GM12878 (cell line): ENCODE results near the gene RAB3A. TPM values are rescaled to one million over a fixed set of nuclear protein-coding genes. Genes with fewer than 3 reads are reported as not detected.
A peak's percentile ranks its signal among the peaks of the same experiment; 100 is the strongest.

ENCODE experiments used
- ATAC-seq: fragments of 200-7000 bp; cut with Tn5 transposase; 3 replicates; pipeline ENCODE4 v1.9.1; 2020; ENCODE audit warnings: mild to moderate bottlenecking, moderate library complexity
- BruUV-seq: library from RNA; stranded (reverse); fragments of 400-500 nt; replicated peaks from 2 replicates; lab custom pipeline; 2021; lab: Mats Ljungman, UMichigan
- CTCF ChIA-PET: fragments of 300-600 bp; sonication (Branson Sonifier 250); formaldehyde crosslinking; extraction: SDS; loops from one replicate; lab custom pipeline; 2021; ENCODE audit warnings: inconsistent platforms; lab: Yijun Ruan, JAX
- POLR2A ChIA-PET: fragments of 350-600 bp; formaldehyde crosslinking; extraction: SDS; loops from one replicate; lab custom pipeline; 2021; ENCODE audit warnings: inconsistent platforms; lab: Charles Lee
- RAD21 ChIA-PET: fragments of 300-600 bp; sonication (Branson Sonifier 250); formaldehyde crosslinking; loops from one replicate; lab custom pipeline; 2023; ENCODE audit warnings: antibody characterized with exemption; ENCODE audit not compliant: unreplicated experiment; lab: Charles Lee
- SMC1A ChIA-PET: fragments of 300-600 bp; sonication (Branson Sonifier 250); formaldehyde crosslinking; loops from one replicate; lab custom pipeline; 2023; ENCODE audit not compliant: unreplicated experiment, uncharacterized antibody; lab: Charles Lee
- DNase-seq: peaks from one replicate; pipeline ENCODE4 v3.0.0-alpha.2; 2011; ENCODE audit warnings: low read depth, low spot score
- FAIRE-seq: peaks from 3 replicates; lab custom pipeline; 2011; peaks lifted over from hg19 to GRCh38; lab: Jason Lieb, UNC
- H2AFZ ChIP-seq: 2 replicates; pipeline ENCODE4 v1.6.0; 2011; ENCODE audit warnings: low read depth, low read length, control low read depth; ENCODE audit not compliant: control insufficient read depth
- H3K27ac ChIP-seq: 2 replicates; pipeline ENCODE4 v1.5.1; 2011; ENCODE audit warnings: control low read depth; ENCODE audit not compliant: control insufficient read depth, insufficient read depth
- H3K27me3 ChIP-seq, 2 experiments: replicated peaks in 1 of 2; 2 replicates each; pipeline versions ENCODE4 v1.6.0 to v1.6.1; 2011; ENCODE audit warnings: low read length in 1 of 2; ENCODE audit not compliant: control insufficient read depth in 2 of 2, insufficient read depth in 2 of 2
- H3K36me3 ChIP-seq, 2 experiments: 2 replicates each; pipeline ENCODE4 v1.5.1; 2011; ENCODE audit warnings: low read length in 1 of 2; ENCODE audit not compliant: control insufficient read depth in 2 of 2, insufficient read depth in 2 of 2
- H3K4me1 ChIP-seq: 2 replicates; pipeline ENCODE4 v1.6.1; 2011; ENCODE audit warnings: mild to moderate bottlenecking, low read length, moderate library complexity, mixed read lengths; ENCODE audit not compliant: control insufficient read depth, insufficient read depth
- H3K4me2 ChIP-seq: 2 replicates; pipeline ENCODE4 v1.6.0; 2011; ENCODE audit warnings: control low read depth; ENCODE audit not compliant: control insufficient read depth, insufficient read depth
- H3K4me3 ChIP-seq: fragments of 200-600 bp; sonication (generic); 2 replicates; pipeline ENCODE4 v1.5.1; 2016
- H3K79me2 ChIP-seq: 2 replicates; pipeline ENCODE4 v1.6.0; 2011; ENCODE audit warnings: low read length; ENCODE audit not compliant: control insufficient read depth, insufficient read depth
- H3K9ac ChIP-seq: 2 replicates; pipeline ENCODE4 v1.8.0; 2011; ENCODE audit warnings: low read length, control low read depth, mixed read lengths; ENCODE audit not compliant: control insufficient read depth, insufficient read depth
- H3K9me3 ChIP-seq: replicated peaks from 3 replicates; pipeline ENCODE4 v1.5.1; 2011; ENCODE audit warnings: mild to moderate bottlenecking, low read length; ENCODE audit not compliant: control insufficient read depth, insufficient read depth
- H4K20me1 ChIP-seq: 2 replicates; pipeline ENCODE4 v1.6.0; 2011; ENCODE audit not compliant: control insufficient read depth, insufficient read depth
- ASH2L ChIP-seq: fragments of 300-600, 200-600 bp; sonication (generic); IDR thresholded peaks from 2 replicates; pipeline ENCODE4 v1.6.1; 2017; ENCODE audit warnings: low read depth, mild to moderate bottlenecking, borderline replicate concordance
- ATF2 ChIP-seq: IDR thresholded peaks from 2 replicates; pipeline ENCODE4 v1.6.1; 2012; ENCODE audit warnings: low read length, inconsistent platforms
- ATF3 ChIP-seq: IDR thresholded peaks from 2 replicates; pipeline ENCODE4 v1.6.1; 2011; ENCODE audit warnings: low read depth, mild to moderate bottlenecking, low read length, moderate library complexity, borderline replicate concordance; ENCODE audit errors: extremely low read depth
- BMI1 ChIP-seq: fragments of 450-650 bp; IDR thresholded peaks from 2 replicates; pipeline ENCODE4 v1.6.1; 2016; ENCODE audit warnings: mild to moderate bottlenecking, moderate library complexity, borderline replicate concordance
- CHD4 ChIP-seq: fragments of 200-600 bp; sonication (generic); IDR thresholded peaks from 2 replicates; pipeline ENCODE4 v1.6.1; 2016; ENCODE audit warnings: mild to moderate bottlenecking
- IKZF2 ChIP-seq, 2 experiments: fragments of 450-650 bp; IDR thresholded peaks; 2 replicates each; pipeline ENCODE4 v1.6.1; 2017; ENCODE audit warnings: mild to moderate bottlenecking in 2 of 2, moderate library complexity in 2 of 2
- IRF4 ChIP-seq: IDR thresholded peaks from 2 replicates; pipeline ENCODE4 v1.6.1; 2011; ENCODE audit warnings: low read depth, low read length
- MXI1 ChIP-seq: fragments of 150-350 bp; IDR thresholded peaks from 2 replicates; pipeline ENCODE4 v1.6.1; 2011; ENCODE audit warnings: low read depth, mild to moderate bottlenecking, inconsistent platforms, low read length, improper control_type of control experiment
- NR2F1 ChIP-seq: fragments of 450-650 bp; conservative IDR thresholded peaks from 2 replicates; pipeline ENCODE4 v1.6.1; 2017; ENCODE audit warnings: mild to moderate bottlenecking
- SUZ12 ChIP-seq: fragments of 200-600 bp; sonication (generic); IDR thresholded peaks from one replicate; pipeline ENCODE4 v1.6.1; 2018; ENCODE audit warnings: antibody characterized with exemption, mild to moderate bottlenecking; ENCODE audit not compliant: unreplicated experiment
- WRNIP1 ChIP-seq: IDR thresholded peaks from 2 replicates; pipeline ENCODE4 v1.6.1; 2011; ENCODE audit warnings: low read depth, low read length, improper control_type of control experiment, borderline replicate concordance
- ZNF592 ChIP-seq: fragments of 450-650 bp; IDR thresholded peaks from 2 replicates; pipeline ENCODE4 v1.6.1; 2017; ENCODE audit warnings: mild to moderate bottlenecking, moderate library complexity
- WGBS: methylation state at CpG from one replicate; pipeline ENCODE4 v1.1.6; 2016; ENCODE audit warnings: low lambda C conversion rate; ENCODE audit not compliant: insufficient replicate concordance, insufficient coverage; ENCODE audit errors: missing lambda C conversion rate; 5-methylcytosine and 5-hydroxymethylcytosine counted together
- in situ Hi-C: fragments of 300-500 bp; cut with MboI; formaldehyde crosslinking; loops from 9 replicates; pipeline ENCODE4 v1.14.3; 2018; ENCODE audit warnings: mixed read lengths
- intact Hi-C: fragments of 100-400 bp; cut with micrococcal nuclease; formaldehyde crosslinking; loops from one replicate; pipeline ENCODE4 v1.14.2; 2022; ENCODE audit not compliant: unreplicated experiment
- polyA plus RNA-seq, 11 experiments: library from polyadenylated mRNA; depleted of rRNA in 4 of 11; unstranded in 6 of 11; stranded (reverse) in 5 of 11; fragments of >200 nt; fragmentation: Nextera tagmentation in 4 of 11; fragmentation: Illumina TruSeq in 1 of 11; extraction: Ambion mirVana in 4 of 11; extraction: Trizol in 1 of 11; gene quantifications; 1 replicate in 1 of 11; 2 replicates in 10 of 11; pipeline versions ENCODE4 v1.2.1 to v1.2.3, GENCODE V29; 2011 to 2016; ENCODE audit warnings: inconsistent platforms in 2 of 11, missing spikeins in 2 of 11, low read depth in 1 of 11
- total RNA-seq, 4 experiments: library from RNA; depleted of rRNA in 3 of 4; stranded (reverse); fragments of >200 nt in 3 of 4; fragmentation: Illumina TruSeq in 1 of 4; extraction: Trizol in 1 of 4; gene quantifications; 2 replicates each; pipeline versions ENCODE4 v1.2.1 to v1.2.3, GENCODE V29; 2013 to 2021

RAB3A gene
- total and polyA plus RNA-seq, 10 of the 15 experiments (the other 5 are each of a cell fraction or from before 2014, with no cell fraction given): 0.07 to 3.5 (median 1.2) TPM; not detected in 1

- TF ChIP-seq ZNF592 (no peak), BMI1 (no peak), IKZF2 (IDR thresholded peaks at IDR 0.05) (no peak), WRNIP1 (no peak), IRF4 (no peak), SUZ12 (no peak)
Observed at GRCh38 chr19:18158467-18158866, 45.4 kb downstream of the RAB3A start (continued).

GRCh38 chr19:18157465-18158063, 46.3 kb downstream of the RAB3A start:
- Histone ChIP-seq H2AFZ (no peak overlapping the region), H3K4me1 (peaks cover 13% of the 10 kb centered on the region), H3K79me2 (peaks cover 11% of the 10 kb centered on the region), H3K36me3 (peaks cover 5 to 6% of the 10 kb centered on the region in 2 experiments; a peak in 3 of 4 replicates), H4K20me1 (no peaks in the 10 kb centered on the region), H3K9me3 (no peaks in the 10 kb centered on the region), H3K27me3 (no peaks in the 10 kb centered on the region), H3K4me3 (no peak overlapping the region), H3K9ac (no peak overlapping the region), H3K4me2 (no peak overlapping the region), H3K27ac (no peak overlapping the region)
- in situ Hi-C loops: no loop called here
- WGBS: 75% methylated on average over 16 of the region's 18 CpGs
- no peak for ATAC-seq
- no peak for DNase-seq
- ChIA-PET SMC1A (no interaction called here), RAD21 (interaction anchor here (0.6 to 0.9 kb wide), 2 partner anchors 99 to 171 kb away, joined by 3 to 4 read pairs; no protein-coding TSS in a partner anchor), POLR2A (no interaction called here), CTCF (interaction anchor here (0.6 to 1.5 kb wide), 3 partner anchors 11 to 93 kb away, joined by 3 to 8 read pairs (median 3); no protein-coding TSS in a partner anchor)
- intact Hi-C loops: no loop called here
- TF ChIP-seq ATF3: no peak
- TF ChIP-seq ASH2L: no peak
- TF ChIP-seq NR2F1: no peak
- TF ChIP-seq CHD4: no peak
- no peak for TF ChIP-seq MXI1
- TF ChIP-seq ATF2: no peak
- FAIRE-seq: no peak
- TSS peak; percentile 56 for BruUV-seq
